NCI-H2107 treated with DMSO at 0.1 percent for 48 hours (cell line): Measurements from ENCODE around the gene MBD4.
"Not testable (repeated sequence)": the region's sequence is repeated elsewhere in the genome, so short reads cannot be mapped to it uniquely, and the experiment has no call there.

ENCODE experiments used
- DNase-seq: peaks from one replicate; lab custom pipeline; 2025; ENCODE audit not compliant: unreplicated experiment; lab: John Stamatoyannopoulos, UW

MBD4 gene

DNA sequence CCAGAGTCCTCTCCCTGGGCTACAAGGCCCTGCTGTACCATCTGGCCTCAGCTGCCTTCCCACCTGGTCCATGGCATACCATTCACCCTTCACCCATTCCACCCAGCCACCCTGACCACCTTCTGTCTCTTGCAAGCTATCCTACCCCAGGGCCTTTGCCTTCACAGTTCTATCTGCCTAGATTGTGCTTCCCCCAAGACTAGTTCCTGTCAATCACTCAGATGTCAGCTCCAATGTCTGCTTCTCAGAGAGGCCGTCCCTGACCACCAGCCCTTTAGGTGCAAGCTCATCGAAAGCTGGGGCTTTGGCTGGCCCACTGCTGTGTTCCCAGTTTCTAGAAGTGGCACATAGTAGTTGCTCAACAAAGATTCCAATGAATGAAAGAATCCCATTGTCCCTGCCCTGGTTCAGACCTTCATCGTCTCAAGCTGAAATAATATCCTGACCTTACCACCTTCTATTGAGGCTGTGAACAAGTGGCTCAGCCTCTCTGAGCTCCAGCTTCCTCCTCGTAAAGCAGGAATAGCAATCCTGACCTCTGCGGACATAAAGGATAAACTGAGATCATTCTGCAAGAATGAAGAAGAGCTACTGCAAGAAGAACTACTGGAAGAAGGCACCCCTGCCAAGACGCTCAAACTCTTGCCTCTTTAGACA is 27.1 kb downstream of the MBD4 start:
- DNase-seq, result no peak

DNA sequence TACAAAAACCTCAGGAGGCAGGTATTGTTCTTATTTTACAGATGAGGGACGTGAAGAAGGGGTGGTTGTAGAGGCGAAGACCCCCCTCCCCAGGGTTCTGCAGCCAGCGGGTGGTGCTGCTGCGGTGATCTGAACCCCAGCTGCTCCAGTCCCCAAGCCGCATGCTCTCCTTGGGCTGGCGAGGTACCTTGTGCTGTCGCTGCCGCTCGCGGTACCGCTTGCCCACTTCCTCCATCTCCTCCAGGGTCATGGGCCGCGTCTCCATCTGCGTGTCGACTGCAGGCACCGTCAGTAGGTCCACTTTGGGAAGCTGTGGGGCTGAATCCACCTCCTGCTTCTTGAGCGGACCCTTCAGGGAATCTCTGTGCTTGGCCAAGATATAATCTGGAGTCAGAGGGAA is 28.8 kb downstream of the MBD4 start:
- DNase-seq, result no peak

DNA sequence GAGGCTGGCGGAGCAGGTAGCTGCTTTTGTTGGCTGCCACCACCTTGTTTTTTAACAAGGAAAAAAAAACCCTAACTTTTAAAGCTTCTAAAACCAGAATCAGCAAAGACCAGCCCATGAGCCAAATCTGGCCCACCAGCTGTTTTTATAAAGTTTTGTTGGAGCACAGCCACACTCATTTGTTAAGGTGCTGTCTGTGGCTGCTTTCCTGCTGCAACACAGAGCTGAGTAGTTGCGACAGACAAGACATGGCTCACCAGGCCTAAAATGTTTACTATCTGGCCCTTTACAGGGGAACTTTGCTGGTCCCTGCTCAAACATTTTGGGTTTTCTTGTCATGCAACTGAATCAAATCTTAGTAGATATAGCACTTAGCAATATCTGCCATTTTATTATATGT is 30.2 kb downstream of the MBD4 start:
- no peak for DNase-seq

DNA sequence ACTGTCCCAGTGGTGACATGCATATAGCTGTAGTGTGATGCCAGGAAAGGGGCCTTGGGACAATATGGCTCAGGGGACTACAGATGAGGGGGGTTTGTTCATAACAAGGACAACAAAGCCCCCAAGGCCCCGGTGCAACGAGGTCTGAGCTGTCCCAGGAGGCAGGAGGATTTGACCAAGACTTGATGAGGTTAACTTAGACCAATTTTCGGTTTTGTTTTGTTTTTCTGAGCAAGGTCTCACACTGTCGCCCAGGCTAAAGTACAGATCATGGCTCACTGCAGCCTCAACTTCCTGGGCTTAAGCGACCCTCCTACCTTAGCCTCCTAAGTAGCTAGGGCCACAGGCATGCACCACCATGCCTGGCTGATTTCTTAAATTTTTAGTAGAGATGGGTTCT is 35.1 kb downstream of the MBD4 start:
- no peak for DNase-seq

DNA sequence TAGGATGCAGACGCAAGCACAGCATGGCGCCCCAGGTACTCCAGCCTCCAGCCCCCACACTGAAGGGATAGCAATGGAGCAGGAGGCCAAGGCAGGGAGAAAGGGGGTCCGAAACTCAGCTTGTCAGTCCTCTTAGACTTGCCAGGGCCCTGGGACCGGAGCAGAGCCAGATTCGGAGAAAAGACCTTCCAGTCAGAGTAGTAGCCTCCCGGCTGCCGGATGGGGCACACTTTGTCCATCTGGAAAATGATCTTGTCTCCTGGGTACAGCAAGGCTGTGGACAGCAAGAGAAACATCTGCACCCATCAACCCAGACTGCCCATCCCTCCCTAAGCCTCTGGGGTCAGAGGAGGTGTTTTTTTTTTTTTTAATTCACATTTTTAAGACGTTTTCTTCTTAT is 35.6 kb downstream of the MBD4 start:
- DNase-seq, result no peak

DNA sequence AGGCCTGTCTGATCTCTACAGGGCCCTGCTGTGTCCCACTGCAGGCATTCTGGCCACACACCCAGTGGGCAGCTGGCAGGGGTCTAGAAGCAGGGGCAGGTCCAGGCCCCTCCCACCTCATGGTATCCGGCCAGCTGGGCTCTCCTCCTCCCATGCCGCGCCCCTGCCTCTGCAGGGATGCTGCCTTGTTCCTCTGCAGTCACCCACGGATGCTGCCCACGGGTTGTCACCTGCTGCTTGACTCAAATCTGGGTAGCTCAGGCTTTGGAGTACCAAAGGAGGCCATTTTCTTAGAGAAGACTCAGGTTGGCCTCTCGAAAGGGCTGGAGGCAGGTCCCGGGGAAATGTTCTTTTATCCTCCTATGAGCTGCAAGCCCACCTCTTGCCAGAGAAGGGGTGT is 36.3 kb downstream of the MBD4 start:
- no peak for DNase-seq

DNA sequence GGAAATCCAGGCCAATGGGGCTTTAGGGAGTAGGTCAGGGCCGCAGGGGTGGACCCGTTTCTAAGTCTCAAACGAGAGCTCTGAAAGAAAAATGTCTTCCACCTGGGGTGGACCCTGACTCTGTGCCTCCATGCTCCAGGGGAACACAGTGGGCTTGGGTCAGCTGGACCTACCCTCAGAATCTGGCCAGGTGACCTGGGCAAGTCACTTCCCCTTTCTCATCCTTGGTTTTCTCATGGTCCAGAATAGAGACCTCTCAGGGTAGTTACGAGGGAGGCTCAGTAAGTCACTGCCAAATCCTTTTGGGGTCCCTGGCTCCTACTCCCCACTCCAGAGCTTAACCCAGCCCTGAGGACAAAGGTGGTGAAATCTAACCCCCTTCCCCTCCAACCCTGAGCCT is 37.1 kb downstream of the MBD4 start:
- DNase-seq, result no peak

DNA sequence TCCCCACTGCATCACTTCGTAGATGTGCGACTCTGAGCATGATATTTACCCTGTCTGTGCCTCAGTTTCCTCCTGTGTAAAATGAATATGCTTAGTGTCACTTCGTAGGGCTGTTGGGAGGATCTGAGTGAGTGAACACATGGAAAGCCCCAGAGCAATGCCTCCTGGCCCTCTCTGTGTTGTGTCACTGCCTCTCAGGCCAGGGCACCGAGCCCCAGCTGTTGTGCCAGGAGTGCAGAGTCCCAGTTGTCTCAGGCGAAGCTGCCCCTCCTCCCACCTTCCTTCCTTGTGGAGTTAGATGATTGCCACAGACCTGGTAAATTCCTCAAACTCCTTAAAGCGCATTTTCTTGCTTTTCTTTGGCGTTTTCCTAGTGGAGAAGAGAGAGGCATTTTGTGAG is 37.5 kb downstream of the MBD4 start:
- no peak for DNase-seq

DNA sequence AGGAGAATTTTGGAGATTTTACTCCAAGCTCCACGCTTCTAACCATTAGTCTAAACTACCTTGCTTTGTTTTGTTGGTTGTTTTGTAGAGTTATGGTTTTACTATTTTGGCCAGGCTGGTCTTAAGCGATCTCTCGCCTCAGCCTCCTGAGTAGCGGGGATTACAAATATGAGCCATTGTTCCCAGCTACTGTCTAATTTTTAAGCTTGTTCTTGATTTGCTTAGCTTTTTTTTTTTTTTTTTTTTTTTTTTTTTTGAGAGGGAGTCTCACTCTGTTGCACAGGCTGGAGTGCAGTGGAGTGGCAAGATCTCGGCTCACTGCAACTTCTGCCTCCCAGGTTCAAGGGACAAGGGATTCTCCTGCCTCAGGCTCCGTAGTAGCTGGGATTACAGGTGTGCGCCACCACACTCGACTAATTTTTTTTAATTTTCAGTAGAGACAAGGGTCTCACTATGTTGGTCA is 39.8 kb downstream of the MBD4 start:
- no peak for DNase-seq

DNA sequence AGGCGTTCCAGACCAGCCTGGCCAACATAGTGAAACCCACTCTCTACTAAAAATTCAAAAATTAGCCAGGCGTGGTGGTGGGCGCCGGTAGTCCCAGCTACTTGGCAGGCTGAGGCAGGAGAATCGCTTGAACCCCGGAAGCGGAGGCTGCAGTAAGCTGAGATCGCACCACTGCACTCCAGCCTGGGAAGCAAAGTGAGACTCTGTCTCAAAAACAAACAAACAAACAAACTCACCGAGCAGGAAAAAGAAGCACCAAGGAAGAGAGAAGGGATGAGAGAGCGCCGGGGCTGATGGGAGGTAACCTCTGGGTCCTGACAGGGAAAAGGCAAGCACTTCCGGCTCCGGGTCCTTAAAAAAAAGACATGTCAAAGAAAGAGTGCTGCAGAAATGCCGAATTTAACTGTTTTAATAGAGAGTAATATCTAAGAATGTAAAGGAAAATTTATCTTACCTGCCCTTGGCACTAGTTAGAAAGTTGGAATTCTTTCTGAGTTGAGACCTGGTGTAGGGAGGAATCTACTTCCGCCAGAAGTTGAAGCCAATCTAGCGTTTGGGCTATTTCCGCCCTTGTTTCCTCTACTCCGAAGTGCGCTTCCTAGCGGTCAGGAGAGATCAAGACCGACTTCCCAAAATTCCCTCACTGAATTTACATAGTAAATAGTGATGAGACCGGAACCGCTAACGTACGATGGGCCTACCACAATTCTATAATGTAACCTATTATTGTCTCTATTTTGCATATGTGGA is 40.4 kb downstream of the MBD4 start:
- DNase-seq, result peak; percentile 99

DNA sequence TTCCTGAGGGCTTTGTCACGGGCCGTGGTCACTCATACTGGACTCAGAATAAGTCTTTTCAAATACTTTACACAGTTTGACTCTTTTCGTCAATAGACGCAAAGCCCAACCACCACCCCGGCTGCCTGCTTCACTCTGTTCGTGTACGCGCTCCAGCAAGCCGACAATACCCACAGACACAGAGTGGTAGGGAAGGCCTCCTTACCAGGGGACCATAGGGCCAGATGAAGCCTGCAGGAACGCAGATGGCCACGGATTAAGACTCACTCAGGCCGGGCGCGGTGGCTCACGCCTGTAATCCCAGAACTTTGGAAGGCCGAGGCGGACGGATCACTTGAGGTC is 41.0 kb downstream of the MBD4 start:
- DNase-seq, result no peak

DNA sequence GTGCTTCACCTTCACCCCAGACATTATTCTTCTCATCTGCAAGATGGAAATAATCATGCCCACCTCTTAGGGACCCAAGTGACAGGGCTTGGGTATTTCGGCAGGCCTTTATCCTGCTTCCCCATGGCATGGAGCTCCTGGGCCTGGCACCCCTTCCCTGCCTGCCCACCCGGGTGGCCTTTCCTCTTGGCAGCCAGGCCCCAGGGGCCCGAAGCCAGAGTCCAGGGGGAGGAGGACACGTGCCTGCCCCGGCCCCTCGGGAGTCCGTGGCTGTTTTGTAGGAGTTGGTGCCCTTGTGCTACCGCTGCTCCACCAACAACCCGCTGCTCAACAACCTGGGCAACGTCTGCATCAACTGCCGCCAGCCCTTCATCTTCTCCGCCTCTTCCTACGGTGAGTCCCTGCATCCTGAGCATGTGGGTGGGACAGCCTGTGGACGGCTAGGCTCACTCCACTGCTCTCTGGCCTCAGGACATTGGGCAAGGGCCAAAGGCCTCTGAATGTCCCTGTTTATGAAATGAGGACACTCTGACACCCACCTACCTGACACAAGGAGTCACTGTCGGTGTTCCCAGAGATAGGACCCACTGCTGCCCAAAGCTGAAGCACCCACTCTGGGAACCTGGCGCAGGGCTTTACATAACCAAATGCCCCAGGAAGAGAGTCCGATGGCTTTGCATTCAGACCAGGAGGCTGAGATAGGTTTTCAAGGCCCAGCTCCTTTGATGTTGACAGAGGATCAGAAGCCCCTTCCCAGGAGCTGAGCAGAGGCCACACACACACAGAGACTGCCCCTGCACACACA is 45.8 kb downstream of the MBD4 start:
- not testable (repeated sequence) for DNase-seq

DNA sequence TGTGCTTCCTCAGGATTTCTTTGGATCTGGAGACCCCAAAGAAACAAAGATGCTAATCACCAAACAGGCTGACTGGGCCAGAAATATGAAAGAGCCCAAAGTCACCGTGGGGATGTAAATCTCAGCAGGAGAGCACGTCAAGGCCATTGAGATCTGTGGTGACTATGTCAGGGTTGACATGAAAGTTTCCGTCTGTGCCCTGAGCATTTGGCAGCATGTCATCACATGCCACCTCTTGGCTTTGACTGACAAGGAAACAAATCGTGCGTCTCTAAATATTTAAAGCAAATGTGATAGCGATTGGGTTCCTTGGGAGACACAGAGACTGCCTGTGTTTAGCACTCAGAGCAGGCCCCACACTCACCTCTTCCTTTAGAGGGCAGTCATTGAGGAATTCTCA is 46.5 kb downstream of the MBD4 start:
- DNase-seq, result no peak

DNA sequence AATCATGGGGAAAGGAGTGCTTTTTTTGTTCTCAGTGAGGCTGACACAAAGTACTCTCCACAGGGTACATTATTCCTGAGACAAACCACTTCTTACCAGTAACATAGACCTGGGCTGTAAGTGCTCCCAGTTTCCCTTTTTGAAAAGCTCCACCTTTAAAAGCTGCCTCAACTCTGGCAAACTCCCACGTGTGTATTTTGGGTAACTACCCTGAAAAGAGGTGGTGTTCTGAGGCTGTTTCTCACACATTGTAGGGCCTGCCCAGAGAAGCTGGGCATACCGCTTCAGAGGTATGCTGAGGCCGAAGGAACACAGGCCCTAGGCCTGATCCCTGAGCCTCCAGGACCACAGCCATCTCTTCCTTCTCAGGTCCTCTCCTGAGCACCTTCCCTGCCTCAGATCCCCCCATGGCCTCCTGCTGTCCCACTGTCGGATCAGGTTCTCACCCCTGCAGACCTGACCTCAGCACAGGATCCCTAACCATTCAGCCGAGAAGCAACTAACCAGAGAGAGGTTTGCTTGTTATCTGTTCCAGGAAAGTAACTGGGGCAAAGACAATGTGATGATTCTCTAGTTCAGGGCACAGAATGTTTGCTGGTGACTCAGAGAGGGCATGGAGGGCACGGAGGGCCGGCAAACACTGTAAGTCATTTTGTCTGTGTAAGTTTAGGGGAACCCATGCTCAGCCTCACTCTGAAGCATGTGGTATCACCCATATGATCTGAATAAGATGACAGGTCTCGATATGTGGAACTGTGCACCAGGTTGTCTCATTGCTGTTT is 47.5 kb downstream of the MBD4 start:
- DNase-seq, result not testable (repeated sequence)

DNA sequence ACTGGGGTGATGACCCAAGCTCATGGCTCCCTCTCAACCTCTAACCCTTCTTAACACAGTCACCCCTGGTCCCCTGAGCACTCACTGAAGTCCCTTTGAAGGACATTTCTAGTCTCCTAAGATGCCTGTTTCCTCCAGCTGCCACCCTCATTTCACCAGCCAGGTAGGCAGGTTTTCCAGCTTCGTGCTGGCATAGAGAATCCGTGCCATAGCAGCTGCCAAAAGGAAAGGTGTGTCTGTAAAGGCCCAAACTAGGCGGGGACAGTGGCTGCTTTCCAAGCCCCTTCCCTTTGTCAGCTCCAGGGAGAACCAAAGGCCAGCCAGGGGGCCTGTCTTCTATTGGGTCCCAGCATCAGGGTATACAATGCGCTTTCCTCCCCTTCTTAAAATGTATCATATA is 48.2 kb downstream of the MBD4 start:
- not testable (repeated sequence) for DNase-seq

DNA sequence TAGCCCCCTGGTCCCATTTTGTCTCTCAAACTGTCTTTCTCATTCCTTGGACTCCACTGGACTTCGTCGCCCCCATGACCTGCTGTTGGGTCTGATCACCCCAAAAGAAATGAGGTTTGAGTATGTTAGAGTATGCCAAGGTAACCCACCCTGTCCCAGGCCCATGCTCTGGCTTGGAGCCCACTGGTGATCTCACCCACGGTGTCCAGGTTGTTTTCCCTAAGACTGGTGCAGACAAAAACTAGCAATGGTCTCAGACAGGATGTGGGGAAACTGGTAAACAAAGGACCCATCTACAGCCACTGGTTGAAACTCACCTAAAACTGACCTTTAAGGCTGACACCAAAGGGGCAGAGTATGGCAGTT is 50.2 kb downstream of the MBD4 start:
- no peak for DNase-seq

DNA sequence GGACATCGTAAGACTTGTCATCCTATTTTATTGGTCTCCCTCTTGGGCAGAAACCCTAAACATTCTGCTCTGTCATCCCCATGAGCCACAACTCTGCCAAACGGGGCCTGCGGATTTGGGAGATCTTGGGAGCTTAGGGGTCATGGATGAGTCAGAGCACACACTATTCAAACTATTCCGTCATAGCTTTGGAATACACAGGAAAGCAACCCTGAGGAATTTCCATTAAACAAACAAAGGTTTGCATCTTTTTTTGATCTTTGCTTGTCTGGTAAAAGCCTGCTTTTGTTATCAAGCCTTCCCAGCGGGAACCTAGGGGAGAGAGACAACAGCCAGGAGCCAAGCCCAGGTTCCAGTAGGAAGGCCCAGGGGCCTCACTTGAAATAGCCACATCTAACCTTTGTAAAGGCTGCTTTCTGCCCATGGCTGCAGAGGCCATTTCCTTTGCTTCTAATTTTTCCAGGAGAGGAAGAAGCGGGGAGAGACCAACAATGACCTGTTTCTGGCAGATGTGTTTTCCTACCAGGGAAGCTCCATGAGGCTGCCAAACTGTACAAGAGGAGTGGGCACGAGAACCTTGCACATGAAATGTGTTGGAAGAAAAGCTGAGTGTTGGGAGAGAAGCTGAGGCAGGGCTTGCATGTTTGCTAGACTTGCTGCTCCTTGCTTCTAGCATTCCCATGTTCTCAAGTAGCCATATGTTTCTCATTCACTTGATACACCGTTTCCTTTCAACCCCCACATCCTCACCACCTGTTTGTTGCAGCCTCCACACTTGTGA is 50.8 kb downstream of the MBD4 start:
- not testable (repeated sequence) for DNase-seq

DNA sequence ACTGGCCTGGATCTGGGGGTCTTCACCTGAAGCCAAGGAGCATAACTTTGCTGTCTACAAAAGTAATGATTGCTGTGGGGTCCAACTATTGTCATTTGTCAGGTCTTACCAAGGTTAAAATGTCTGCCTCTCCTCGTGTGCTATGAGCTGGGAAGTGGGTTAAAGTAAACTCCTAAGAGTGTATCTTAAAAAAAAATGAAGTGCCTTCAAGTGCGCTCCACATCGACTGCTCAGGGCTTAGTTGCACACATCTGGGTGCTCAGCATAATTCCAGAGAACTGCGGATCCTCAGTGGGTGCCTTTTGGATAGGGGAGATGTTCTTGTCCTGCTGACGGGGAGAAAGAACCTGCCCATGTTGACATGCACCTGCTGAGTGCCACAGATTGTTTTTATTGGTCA is 52.3 kb downstream of the MBD4 start:
- no peak for DNase-seq

DNA sequence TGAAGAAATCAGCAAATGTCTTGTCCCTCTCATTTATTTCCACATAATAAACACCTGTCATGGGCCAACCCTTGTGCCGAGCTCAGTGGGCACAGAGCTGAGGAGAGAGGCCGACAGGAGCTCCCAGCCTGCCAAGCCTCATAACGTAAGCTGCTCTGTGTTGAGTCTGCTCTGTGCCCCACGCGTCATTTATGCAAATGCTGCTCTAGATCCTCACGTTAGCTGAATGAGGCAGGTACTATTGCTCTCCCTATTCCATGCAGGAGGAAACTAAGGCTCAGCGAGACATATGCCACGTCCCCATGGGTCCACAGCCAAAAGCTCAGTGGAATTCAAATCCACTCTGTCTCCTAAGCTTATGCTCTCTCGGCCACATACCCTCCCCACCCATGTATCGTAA is 52.8 kb downstream of the MBD4 start:
- DNase-seq, result no peak

DNA sequence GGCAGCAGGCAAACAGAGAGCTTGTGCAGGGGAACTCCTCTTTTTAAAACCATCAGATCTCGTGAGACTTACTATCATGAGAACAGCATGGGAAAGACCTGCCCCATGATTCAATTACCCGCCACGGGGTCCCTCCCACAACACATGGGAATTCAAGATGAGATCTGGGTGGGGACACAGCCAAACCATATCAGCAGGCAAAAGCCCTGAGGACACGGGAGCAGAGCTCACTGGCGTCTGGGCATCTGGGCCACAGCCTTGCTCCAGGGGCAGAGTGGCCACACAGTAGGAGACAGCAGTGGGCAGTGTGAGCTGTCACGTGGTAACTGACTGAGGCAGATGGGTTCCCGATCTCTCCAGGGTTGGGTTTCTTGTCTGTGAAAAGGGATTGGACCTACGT is 54.2 kb downstream of the MBD4 start:
- DNase-seq, result not testable (repeated sequence)
